HepG2 (cell line): ENCODE results near the gene SHROOM1. TPM values are rescaled to one million over a fixed set of nuclear protein-coding genes. Genes with fewer than 3 reads are reported as not detected.

ENCODE experiments used
- CCAR2 ChIP-seq: fragments of 200-400 bp; formaldehyde crosslinking; optimal IDR thresholded peaks from 2 replicates; pipeline ENCODE3; 2018; ENCODE audit warnings: low read depth, mild to moderate bottlenecking, low read length, moderate library complexity
- FOXK1 ChIP-seq: sonication (generic); formaldehyde crosslinking; IDR thresholded peaks from 2 replicates; pipeline ENCODE4 v1.4.0; 2020; ENCODE audit warnings: low read depth, missing genetic modification reagents, borderline replicate concordance
- HMGA1 ChIP-seq: sonication (generic); formaldehyde crosslinking; conservative IDR thresholded peaks from 2 replicates; pipeline ENCODE4 v1.4.0; 2020; ENCODE audit warnings: missing genetic modification reagents
- JDP2 ChIP-seq: sonication (generic); formaldehyde crosslinking; IDR thresholded peaks from 2 replicates; pipeline ENCODE4 v1.8.1; 2022; ENCODE audit warnings: missing genetic modification reagents, borderline replicate concordance
- MBNL3 ChIP-seq: fragments of 250-450 bp; sonication (Bioruptor Pico); conservative IDR thresholded peaks from 2 replicates; pipeline ENCODE4 v1.8.0; 2022; ENCODE audit warnings: mild to moderate bottlenecking, inconsistent platforms
- RBFOX2 ChIP-seq: fragments of 200-400 bp; formaldehyde crosslinking; IDR thresholded peaks from 2 replicates; pipeline ENCODE4 v1.6.1; 2017; ENCODE audit warnings: low read depth, mild to moderate bottlenecking, low read length
- SOX6 ChIP-seq, 2 experiments: fragments of 450-650 bp in 1 of 2; sonication (generic) in 1 of 2; formaldehyde crosslinking in 1 of 2; IDR thresholded peaks; 2 replicates each; pipeline versions ENCODE4 v1.4.0 to v1.6.1; 2017 to 2020; ENCODE audit warnings: antibody characterized with exemption in 1 of 2, mild to moderate bottlenecking in 1 of 2, missing genetic modification reagents in 1 of 2
- SRSF1 ChIP-seq: fragments of 200-400 bp; formaldehyde crosslinking; optimal IDR thresholded peaks from 2 replicates; pipeline ENCODE3; 2017; ENCODE audit warnings: mild to moderate bottlenecking, low read depth, low read length, moderate library complexity
- TBL1XR1 ChIP-seq: fragments of 150-350 bp; IDR thresholded peaks from 2 replicates; pipeline ENCODE4 v1.6.1; 2014; ENCODE audit warnings: borderline replicate concordance, low read length; ENCODE audit not compliant: partially characterized antibody
- ZNF577 ChIP-seq: sonication (generic); formaldehyde crosslinking; IDR thresholded peaks from 2 replicates; pipeline ENCODE4 v1.4.0; 2020; ENCODE audit warnings: mild to moderate bottlenecking, low read depth, missing genetic modification reagents, borderline replicate concordance
- ZNF7 ChIP-seq: IDR thresholded peaks from 2 replicates; pipeline ENCODE4 v1.6.1; 2016; ENCODE audit warnings: missing biosample characterization, missing genetic modification reagents
- ZNF768 ChIP-seq: sonication (generic); formaldehyde crosslinking; IDR thresholded peaks from 2 replicates; pipeline ENCODE4 v1.4.0; 2020; ENCODE audit warnings: missing genetic modification reagents
- ZSCAN12 ChIP-seq: sonication (generic); formaldehyde crosslinking; IDR thresholded peaks from 2 replicates; pipeline ENCODE4 v1.9.0; 2021; ENCODE audit warnings: mild to moderate bottlenecking, missing genetic modification reagents
- polyA plus RNA-seq, 8 experiments: library from polyadenylated mRNA; depleted of rRNA in 3 of 8; stranded (reverse) in 7 of 8; unstranded in 1 of 8; fragments of >200 nt; fragmentation: Illumina TruSeq in 4 of 8; extraction: Trizol in 4 of 8; gene quantifications; 2 replicates each; pipeline versions ENCODE4 v1.2.1 to v1.2.3, GENCODE V29; 2011 to 2016; ENCODE audit warnings: low read depth in 4 of 8, missing spikeins in 1 of 8, mixed read lengths in 1 of 8; ENCODE audit not compliant: insufficient read depth in 1 of 8
- total RNA-seq, 5 experiments: library from RNA; depleted of rRNA; stranded (reverse); fragments of >200 nt; fragmentation: Illumina TruSeq; extraction: Trizol; gene quantifications; 2 replicates each; pipeline ENCODE4 v1.2.3, GENCODE V29; 2016; ENCODE audit warnings: low read depth in 1 of 5
- TF ChIP-seq, protein P1 (sequence below): sonication (generic); formaldehyde crosslinking; IDR thresholded peaks from 2 replicates; pipeline ENCODE4 v1.4.0; 2020; ENCODE audit warnings: low read depth, missing genetic modification reagents
- TF ChIP-seq, protein P2 (sequence below): sonication (generic); formaldehyde crosslinking; IDR thresholded peaks from 2 replicates; pipeline ENCODE4 v1.4.0; 2020; ENCODE audit warnings: missing genetic modification reagents, borderline replicate concordance
- TF ChIP-seq, protein P3 (sequence below): sonication (generic); formaldehyde crosslinking; IDR thresholded peaks from 2 replicates; pipeline ENCODE4 v1.8.1; 2023; ENCODE audit warnings: mild to moderate bottlenecking, moderate library complexity, missing genetic modification reagents
- TF ChIP-seq, protein P4 (sequence below): sonication (generic); formaldehyde crosslinking; IDR thresholded peaks from 2 replicates; pipeline ENCODE4 v1.4.0; 2020; ENCODE audit warnings: missing genetic modification reagents

SHROOM1 gene
- total and polyA plus RNA-seq, 2 of the 13 experiments (the other 11 are each of a cell fraction or from before 2014, with no cell fraction given), result 18.2 to 25.7 TPM

DNA sequence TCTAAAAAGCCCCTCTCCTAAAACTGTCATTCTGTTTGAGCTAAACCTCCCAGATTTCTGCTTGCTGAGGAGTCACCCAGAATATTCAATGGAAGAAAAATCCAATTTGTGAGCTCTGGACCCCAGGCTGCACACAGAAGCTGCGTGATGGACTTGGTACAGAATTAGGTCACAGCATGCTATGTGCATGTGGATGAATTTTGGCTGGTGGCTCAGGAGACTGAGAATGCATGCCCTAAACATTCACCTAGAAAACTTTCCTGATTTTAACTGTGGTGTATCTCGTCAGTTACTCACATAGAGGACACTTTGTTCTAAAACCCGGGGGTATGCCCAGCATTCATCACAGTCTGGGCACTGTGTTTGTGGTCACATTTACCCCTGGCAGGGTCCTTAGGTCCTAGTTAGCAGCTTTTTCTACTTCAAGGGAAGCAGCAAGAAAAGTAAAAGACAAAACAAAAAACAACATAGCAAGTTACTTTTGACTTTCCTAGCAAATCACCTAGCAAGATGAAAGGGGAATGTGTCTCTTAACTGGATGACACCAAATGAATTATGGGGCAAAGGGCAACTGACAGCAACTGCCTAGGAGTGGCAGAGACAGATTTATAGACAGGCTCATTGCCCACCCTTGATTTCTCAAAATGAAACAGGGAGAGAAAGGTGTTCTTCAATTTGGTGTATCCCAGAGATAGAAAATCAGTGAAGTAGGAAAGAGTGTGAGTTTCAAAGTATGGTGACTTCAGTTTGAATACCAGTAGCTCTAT, 8.3 kb upstream of the SHROOM1 start (continued):
- TF ChIP-seq, protein P1, sequence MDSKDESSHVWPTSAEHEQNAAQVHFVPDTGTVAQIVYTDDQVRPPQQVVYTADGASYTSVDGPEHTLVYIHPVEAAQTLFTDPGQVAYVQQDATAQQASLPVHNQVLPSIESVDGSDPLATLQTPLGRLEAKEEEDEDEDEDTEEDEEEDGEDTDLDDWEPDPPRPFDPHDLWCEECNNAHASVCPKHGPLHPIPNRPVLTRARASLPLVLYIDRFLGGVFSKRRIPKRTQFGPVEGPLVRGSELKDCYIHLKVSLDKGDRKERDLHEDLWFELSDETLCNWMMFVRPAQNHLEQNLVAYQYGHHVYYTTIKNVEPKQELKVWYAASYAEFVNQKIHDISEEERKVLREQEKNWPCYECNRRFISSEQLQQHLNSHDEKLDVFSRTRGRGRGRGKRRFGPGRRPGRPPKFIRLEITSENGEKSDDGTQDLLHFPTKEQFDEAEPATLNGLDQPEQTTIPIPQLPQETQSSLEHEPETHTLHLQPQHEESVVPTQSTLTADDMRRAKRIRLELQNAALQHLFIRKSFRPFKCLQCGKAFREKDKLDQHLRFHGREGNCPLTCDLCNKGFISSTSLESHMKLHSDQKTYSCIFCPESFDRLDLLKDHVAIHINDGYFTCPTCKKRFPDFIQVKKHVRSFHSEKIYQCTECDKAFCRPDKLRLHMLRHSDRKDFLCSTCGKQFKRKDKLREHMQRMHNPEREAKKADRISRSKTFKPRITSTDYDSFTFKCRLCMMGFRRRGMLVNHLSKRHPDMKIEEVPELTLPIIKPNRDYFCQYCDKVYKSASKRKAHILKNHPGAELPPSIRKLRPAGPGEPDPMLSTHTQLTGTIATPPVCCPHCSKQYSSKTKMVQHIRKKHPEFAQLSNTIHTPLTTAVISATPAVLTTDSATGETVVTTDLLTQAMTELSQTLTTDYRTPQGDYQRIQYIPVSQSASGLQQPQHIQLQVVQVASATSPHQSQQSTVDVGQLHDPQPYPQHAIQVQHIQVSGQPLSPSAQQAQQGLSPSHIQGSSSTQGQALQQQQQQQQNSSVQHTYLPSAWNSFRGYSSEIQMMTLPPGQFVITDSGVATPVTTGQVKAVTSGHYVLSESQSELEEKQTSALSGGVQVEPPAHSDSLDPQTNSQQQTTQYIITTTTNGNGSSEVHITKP (CRISPR knock-in tag), result no peak; the same call in 1 of the 2 replicates
- TF ChIP-seq SOX6 (IDR thresholded peaks at IDR 0.05), result no peak
- TF ChIP-seq SOX6 (CRISPR knock-in tag; IDR thresholded peaks at IDR 0.05), result 0 out of 2 replicates have a peak, but pooled peaks have one; percentile 7
- no peak for TF ChIP-seq ZSCAN12 (CRISPR knock-in tag)
- no peak for TF ChIP-seq TBL1XR1
- TF ChIP-seq RBFOX2, result no peak
- no peak for TF ChIP-seq ZNF577
- no peak for TF ChIP-seq MBNL3 (CRISPR knock-in tag)
- TF ChIP-seq, protein P2, sequence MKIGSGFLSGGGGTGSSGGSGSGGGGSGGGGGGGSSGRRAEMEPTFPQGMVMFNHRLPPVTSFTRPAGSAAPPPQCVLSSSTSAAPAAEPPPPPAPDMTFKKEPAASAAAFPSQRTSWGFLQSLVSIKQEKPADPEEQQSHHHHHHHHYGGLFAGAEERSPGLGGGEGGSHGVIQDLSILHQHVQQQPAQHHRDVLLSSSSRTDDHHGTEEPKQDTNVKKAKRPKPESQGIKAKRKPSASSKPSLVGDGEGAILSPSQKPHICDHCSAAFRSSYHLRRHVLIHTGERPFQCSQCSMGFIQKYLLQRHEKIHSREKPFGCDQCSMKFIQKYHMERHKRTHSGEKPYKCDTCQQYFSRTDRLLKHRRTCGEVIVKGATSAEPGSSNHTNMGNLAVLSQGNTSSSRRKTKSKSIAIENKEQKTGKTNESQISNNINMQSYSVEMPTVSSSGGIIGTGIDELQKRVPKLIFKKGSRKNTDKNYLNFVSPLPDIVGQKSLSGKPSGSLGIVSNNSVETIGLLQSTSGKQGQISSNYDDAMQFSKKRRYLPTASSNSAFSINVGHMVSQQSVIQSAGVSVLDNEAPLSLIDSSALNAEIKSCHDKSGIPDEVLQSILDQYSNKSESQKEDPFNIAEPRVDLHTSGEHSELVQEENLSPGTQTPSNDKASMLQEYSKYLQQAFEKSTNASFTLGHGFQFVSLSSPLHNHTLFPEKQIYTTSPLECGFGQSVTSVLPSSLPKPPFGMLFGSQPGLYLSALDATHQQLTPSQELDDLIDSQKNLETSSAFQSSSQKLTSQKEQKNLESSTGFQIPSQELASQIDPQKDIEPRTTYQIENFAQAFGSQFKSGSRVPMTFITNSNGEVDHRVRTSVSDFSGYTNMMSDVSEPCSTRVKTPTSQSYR (CRISPR knock-in tag), result no peak
- TF ChIP-seq FOXK1 (CRISPR knock-in tag), result no peak
- TF ChIP-seq HMGA1, result no peak
- TF ChIP-seq, protein P3, sequence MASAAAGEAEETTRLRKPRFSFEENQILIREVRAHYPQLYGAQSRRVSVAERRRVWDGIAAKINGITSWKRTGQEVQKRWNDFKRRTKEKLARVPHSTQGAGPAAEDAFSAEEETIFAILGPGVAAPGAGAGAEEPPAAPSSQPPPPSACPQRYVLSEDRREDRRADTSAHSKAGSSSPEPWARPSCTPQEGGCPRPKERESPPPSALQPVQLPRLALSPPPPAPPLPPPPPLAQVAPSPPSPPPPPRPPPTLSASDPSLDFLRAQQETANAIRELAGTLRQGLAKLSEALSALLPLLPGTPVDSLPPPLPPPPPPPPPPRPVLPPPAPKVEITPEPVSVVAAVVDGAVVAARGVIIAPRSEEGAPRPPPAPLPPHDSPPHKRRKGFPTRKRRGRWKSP (CRISPR knock-in tag), result no peak
- TF ChIP-seq SRSF1, result no peak
- TF ChIP-seq ZNF768, result no peak
- TF ChIP-seq CCAR2, result no peak
- TF ChIP-seq JDP2 (CRISPR knock-in tag), result no peak
- no peak for TF ChIP-seq ZNF7 (CRISPR knock-in tag)
- TF ChIP-seq, protein P4, sequence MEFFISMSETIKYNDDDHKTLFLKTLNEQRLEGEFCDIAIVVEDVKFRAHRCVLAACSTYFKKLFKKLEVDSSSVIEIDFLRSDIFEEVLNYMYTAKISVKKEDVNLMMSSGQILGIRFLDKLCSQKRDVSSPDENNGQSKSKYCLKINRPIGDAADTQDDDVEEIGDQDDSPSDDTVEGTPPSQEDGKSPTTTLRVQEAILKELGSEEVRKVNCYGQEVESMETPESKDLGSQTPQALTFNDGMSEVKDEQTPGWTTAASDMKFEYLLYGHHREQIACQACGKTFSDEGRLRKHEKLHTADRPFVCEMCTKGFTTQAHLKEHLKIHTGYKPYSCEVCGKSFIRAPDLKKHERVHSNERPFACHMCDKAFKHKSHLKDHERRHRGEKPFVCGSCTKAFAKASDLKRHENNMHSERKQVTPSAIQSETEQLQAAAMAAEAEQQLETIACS (CRISPR knock-in tag), result no peak
